MM.1S (cell line): Measurements from ENCODE around the gene CRB1.

ENCODE experiments used
- DNase-seq: peaks from one replicate; pipeline ENCODE4 v3.0.0-alpha.2; 2015
- H2AFZ ChIP-seq: fragments of 300-600 bp; sonication (generic); 2 replicates; pipeline ENCODE4 v1.6.0; 2016; ENCODE audit warnings: antibody characterized with exemption, low read length
- H3F3A ChIP-seq: fragments of 300-600 bp; sonication (generic); 2 replicates; pipeline ENCODE4 v1.6.1; 2016; ENCODE audit warnings: mild to moderate bottlenecking, antibody characterized with exemption, low read length, moderate library complexity, mixed read lengths; ENCODE audit not compliant: insufficient read depth
- H3K27ac ChIP-seq: fragments of 300-600 bp; sonication (generic); 2 replicates; pipeline ENCODE4 v1.5.1; 2016; ENCODE audit warnings: mild to moderate bottlenecking, low read length
- H3K27me3 ChIP-seq: fragments of 300-600 bp; sonication (generic); replicated peaks from 2 replicates; pipeline ENCODE4 v1.6.0; 2016; ENCODE audit warnings: low read length; ENCODE audit not compliant: insufficient read depth
- H3K36me3 ChIP-seq: fragments of 300-600 bp; sonication (generic); replicated peaks from 2 replicates; pipeline ENCODE4 v1.6.1; 2016; ENCODE audit warnings: mild to moderate bottlenecking, low read length, mixed read lengths; ENCODE audit not compliant: insufficient read depth
- H3K4me1 ChIP-seq: fragments of 300-600 bp; sonication (generic); 2 replicates; pipeline ENCODE4 v1.6.1; 2016; ENCODE audit warnings: low read length, mixed read lengths
- H3K4me2 ChIP-seq: fragments of 300-600 bp; sonication (generic); 2 replicates; pipeline ENCODE4 v1.6.0; 2016; ENCODE audit warnings: low read depth, low read length
- H3K4me3 ChIP-seq: fragments of 300-600 bp; sonication (generic); 2 replicates; pipeline ENCODE4 v1.5.1; 2016; ENCODE audit warnings: low read length, mixed read lengths
- H3K79me2 ChIP-seq: fragments of 300-600 bp; sonication (generic); 2 replicates; pipeline ENCODE4 v1.6.1; 2016; ENCODE audit warnings: mixed run types, low read length, mixed read lengths
- H3K9ac ChIP-seq: fragments of 300-600 bp; sonication (generic); 2 replicates; pipeline ENCODE4 v1.6.1; 2016; ENCODE audit warnings: low read length, mixed read lengths
- H3K9me2 ChIP-seq: fragments of 300-600 bp; sonication (generic); replicated peaks from 2 replicates; pipeline ENCODE4 v1.6.1; 2016; ENCODE audit warnings: mild to moderate bottlenecking, low read length, mixed read lengths; ENCODE audit not compliant: insufficient read depth
- H3K9me3 ChIP-seq: fragments of 300-600 bp; sonication (generic); replicated peaks from 2 replicates; pipeline ENCODE4 v1.6.1; 2016; ENCODE audit warnings: mild to moderate bottlenecking, low read length, mixed read lengths; ENCODE audit not compliant: insufficient read depth
- H4K20me1 ChIP-seq: fragments of 300-600 bp; sonication (generic); 2 replicates; pipeline ENCODE4 v1.6.1; 2016; ENCODE audit warnings: mild to moderate bottlenecking, low read length, moderate library complexity, mixed read lengths; ENCODE audit not compliant: insufficient read depth
- EZH2 ChIP-seq: fragments of 300-600 bp; sonication (generic); optimal IDR thresholded peaks from 2 replicates; pipeline ENCODE3; 2017; ENCODE audit warnings: low read depth, mild to moderate bottlenecking, antibody characterized with exemption, low read length, mixed read lengths
- EZH2phosphoT487 ChIP-seq: fragments of 300-600 bp; sonication (generic); IDR thresholded peaks from 2 replicates; pipeline ENCODE4 v1.6.1; 2018; ENCODE audit warnings: antibody characterized with exemption, low read length
- TF ChIP-seq, protein P1 (sequence below): fragments of 300-600 bp; sonication (generic); IDR thresholded peaks from 2 replicates; pipeline ENCODE4 v1.5.1; 2016; ENCODE audit warnings: antibody characterized with exemption, low read length, mixed read lengths

CRB1 gene

GRCh38 chr1:197422993-197423392, 154.9 kb downstream of the CRB1 start:
- H3F3A ChIP-seq: no peaks in the 10 kb centered on the region
- H2AFZ ChIP-seq: no peak overlapping the region
- no peak overlapping the region for H3K4me3 ChIP-seq
- no peak overlapping the region for H3K4me2 ChIP-seq
- DNase-seq: no peak
- no peaks in the 10 kb centered on the region for H3K36me3 ChIP-seq
- H3K9me3 ChIP-seq: no peaks in the 10 kb centered on the region
- H4K20me1 ChIP-seq: no peaks in the 10 kb centered on the region
- no peaks in the 10 kb centered on the region for H3K4me1 ChIP-seq
- TF ChIP-seq EZH2: no peak
- TF ChIP-seq EZH2phosphoT487: no peak
- TF ChIP-seq, protein P1, sequence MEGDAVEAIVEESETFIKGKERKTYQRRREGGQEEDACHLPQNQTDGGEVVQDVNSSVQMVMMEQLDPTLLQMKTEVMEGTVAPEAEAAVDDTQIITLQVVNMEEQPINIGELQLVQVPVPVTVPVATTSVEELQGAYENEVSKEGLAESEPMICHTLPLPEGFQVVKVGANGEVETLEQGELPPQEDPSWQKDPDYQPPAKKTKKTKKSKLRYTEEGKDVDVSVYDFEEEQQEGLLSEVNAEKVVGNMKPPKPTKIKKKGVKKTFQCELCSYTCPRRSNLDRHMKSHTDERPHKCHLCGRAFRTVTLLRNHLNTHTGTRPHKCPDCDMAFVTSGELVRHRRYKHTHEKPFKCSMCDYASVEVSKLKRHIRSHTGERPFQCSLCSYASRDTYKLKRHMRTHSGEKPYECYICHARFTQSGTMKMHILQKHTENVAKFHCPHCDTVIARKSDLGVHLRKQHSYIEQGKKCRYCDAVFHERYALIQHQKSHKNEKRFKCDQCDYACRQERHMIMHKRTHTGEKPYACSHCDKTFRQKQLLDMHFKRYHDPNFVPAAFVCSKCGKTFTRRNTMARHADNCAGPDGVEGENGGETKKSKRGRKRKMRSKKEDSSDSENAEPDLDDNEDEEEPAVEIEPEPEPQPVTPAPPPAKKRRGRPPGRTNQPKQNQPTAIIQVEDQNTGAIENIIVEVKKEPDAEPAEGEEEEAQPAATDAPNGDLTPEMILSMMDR: no peak
- H3K79me2 ChIP-seq: no peaks in the 10 kb centered on the region
- no peak overlapping the region for H3K27ac ChIP-seq
- H3K9me2 ChIP-seq: no peaks in the 10 kb centered on the region
- H3K27me3 ChIP-seq: no peaks in the 10 kb centered on the region
- H3K9ac ChIP-seq: no peak overlapping the region

DNA sequence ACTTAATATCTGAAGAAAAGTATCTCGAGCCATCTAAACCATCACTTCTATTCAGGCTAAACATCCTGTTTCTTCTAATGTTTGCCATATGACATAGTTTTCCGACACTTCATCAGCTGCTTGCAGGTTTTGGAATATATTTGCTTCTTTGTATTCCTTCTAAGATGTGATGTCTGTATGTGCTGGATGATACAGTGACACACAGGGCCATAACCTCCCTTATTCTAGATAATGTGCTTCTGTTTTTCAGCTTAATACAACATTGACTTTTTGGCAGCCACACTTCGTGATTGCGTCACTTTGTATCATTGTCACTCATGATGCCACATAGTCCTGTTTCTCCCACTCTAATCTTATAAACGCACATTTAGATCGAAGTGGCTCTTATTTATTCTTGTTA, 156.3 kb downstream of the CRB1 start:
- no peaks in the 10 kb centered on the region for H3K9me3 ChIP-seq
- H4K20me1 ChIP-seq: no peaks in the 10 kb centered on the region
- DNase-seq: no peak
- no peak overlapping the region for H3K4me2 ChIP-seq
- no peaks in the 10 kb centered on the region for H3K4me1 ChIP-seq
- no peak overlapping the region for H3K27ac ChIP-seq
- no peak overlapping the region for H3K4me3 ChIP-seq
- no peaks in the 10 kb centered on the region for H3K36me3 ChIP-seq
- H3K79me2 ChIP-seq: no peaks in the 10 kb centered on the region
- TF ChIP-seq EZH2phosphoT487 (no peak), EZH2 (no peak)
- TF ChIP-seq, protein P1: no peak
- no peak overlapping the region for H2AFZ ChIP-seq
- H3K9me2 ChIP-seq: no peaks in the 10 kb centered on the region
- H3K27me3 ChIP-seq: no peaks in the 10 kb centered on the region
- no peak overlapping the region for H3K9ac ChIP-seq
- no peaks in the 10 kb centered on the region for H3F3A ChIP-seq

DNA sequence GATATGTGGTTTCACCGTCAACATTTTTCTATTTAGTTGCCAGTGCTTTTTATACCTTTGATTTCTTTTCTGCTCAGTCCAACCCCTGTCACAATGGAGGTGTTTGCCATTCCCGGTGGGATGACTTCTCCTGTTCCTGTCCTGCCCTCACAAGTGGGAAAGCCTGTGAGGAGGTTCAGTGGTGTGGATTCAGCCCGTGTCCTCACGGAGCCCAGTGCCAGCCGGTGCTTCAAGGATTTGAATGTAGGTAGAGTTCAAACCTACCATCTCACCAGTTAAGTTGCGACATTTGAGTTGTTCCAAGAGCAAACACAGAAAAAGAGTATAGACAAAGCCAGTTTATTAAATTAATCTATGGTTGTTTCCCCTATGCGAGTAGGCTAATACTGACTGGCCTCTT, 161.3 kb downstream of the CRB1 start:
- TF ChIP-seq, protein P1: no peak
- TF ChIP-seq EZH2phosphoT487: no peak
- no peak for TF ChIP-seq EZH2
- DNase-seq: no peak
- H3K27ac ChIP-seq: no peak overlapping the region
- H4K20me1 ChIP-seq: no peaks in the 10 kb centered on the region
- no peaks in the 10 kb centered on the region for H3F3A ChIP-seq
- no peak overlapping the region for H3K9ac ChIP-seq
- H3K9me2 ChIP-seq: no peaks in the 10 kb centered on the region
- no peaks in the 10 kb centered on the region for H3K27me3 ChIP-seq
- H3K4me2 ChIP-seq: no peak overlapping the region
- no peaks in the 10 kb centered on the region for H3K9me3 ChIP-seq
- H3K4me1 ChIP-seq: no peaks in the 10 kb centered on the region
- no peak overlapping the region for H3K4me3 ChIP-seq
- H3K79me2 ChIP-seq: no peaks in the 10 kb centered on the region
- no peak overlapping the region for H2AFZ ChIP-seq
- no peaks in the 10 kb centered on the region for H3K36me3 ChIP-seq

- Histone ChIP-seq H2AFZ (no peak overlapping the region), H3F3A (no peaks in the 10 kb centered on the region), H3K4me2 (no peak overlapping the region), H3K27me3 (no peaks in the 10 kb centered on the region), H3K9me2 (no peaks in the 10 kb centered on the region), H3K27ac (no peak overlapping the region), H4K20me1 (no peaks in the 10 kb centered on the region), H3K79me2 (no peaks in the 10 kb centered on the region), H3K9me3 (no peaks in the 10 kb centered on the region), H3K4me1 (no peaks in the 10 kb centered on the region), H3K9ac (no peak overlapping the region), H3K36me3 (no peaks in the 10 kb centered on the region), H3K4me3 (no peak overlapping the region)
- no peak for TF ChIP-seq EZH2phosphoT487
- TF ChIP-seq, protein P1: no peak
- no peak for TF ChIP-seq EZH2
- no peak for DNase-seq
These were observed 167.2 kb downstream of the CRB1 start for GRCh38 chr1:197435224-197435623.
